Measurements from ENCODE around the gene OLFML1.

OLFML1 gene

GRCh38 chr11:7530013-7530640 lies 44.8 kb downstream of the OLFML1 start:
- DNase-seq (ENCODE audit: extremely low read depth in 1 of 2, low read depth in 1 of 2): no peak

- DNase-seq (ENCODE audit: extremely low read depth in 1 of 2, low read depth in 1 of 2): no peak
These were observed 45.7 kb downstream of the OLFML1 start for GRCh38 chr11:7531011-7531410.

- DNase-seq (ENCODE audit: extremely low read depth in 1 of 2, low read depth in 1 of 2): no peak
These were observed 47.3 kb downstream of the OLFML1 start for GRCh38 chr11:7532405-7533145.

- DNase-seq (ENCODE audit: extremely low read depth in 1 of 2, low read depth in 1 of 2): no peak
These were observed 48.1 kb downstream of the OLFML1 start for GRCh38 chr11:7533199-7534041.

- DNase-seq (ENCODE audit: extremely low read depth in 1 of 2, low read depth in 1 of 2): no peak
These were observed 48.7 kb downstream of the OLFML1 start for GRCh38 chr11:7534042-7534378.

GRCh38 chr11:7536100-7536499 lies 50.8 kb downstream of the OLFML1 start:
- DNase-seq (ENCODE audit: extremely low read depth in 1 of 2, low read depth in 1 of 2): no peak

GRCh38 chr11:7537265-7537664 lies 52.0 kb downstream of the OLFML1 start:
- no peak for DNase-seq (ENCODE audit: extremely low read depth in 1 of 2, low read depth in 1 of 2)

GRCh38 chr11:7538031-7538430 lies 52.7 kb downstream of the OLFML1 start:
- DNase-seq (ENCODE audit: extremely low read depth in 1 of 2, low read depth in 1 of 2): no peak

GRCh38 chr11:7538466-7539454 lies 53.5 kb downstream of the OLFML1 start:
- DNase-seq (ENCODE audit: extremely low read depth in 1 of 2, low read depth in 1 of 2): no peak

GRCh38 chr11:7540830-7541555 lies 55.7 kb downstream of the OLFML1 start:
- DNase-seq (ENCODE audit: extremely low read depth in 1 of 2, low read depth in 1 of 2): no peak

- DNase-seq (ENCODE audit: extremely low read depth in 1 of 2, low read depth in 1 of 2): no peak
These were observed 58.0 kb downstream of the OLFML1 start for GRCh38 chr11:7543302-7543701.

- no peak for DNase-seq (ENCODE audit: extremely low read depth in 1 of 2, low read depth in 1 of 2)
These were observed 58.7 kb downstream of the OLFML1 start for GRCh38 chr11:7544021-7544420.

GRCh38 chr11:7545611-7546010 lies 60.3 kb downstream of the OLFML1 start:
- no peak for DNase-seq (ENCODE audit: extremely low read depth in 1 of 2, low read depth in 1 of 2)

- DNase-seq (ENCODE audit: extremely low read depth in 1 of 2, low read depth in 1 of 2): no peak
These were observed 61.1 kb downstream of the OLFML1 start for GRCh38 chr11:7546324-7546791.

GRCh38 chr11:7547687-7548086 lies 62.4 kb downstream of the OLFML1 start:
- DNase-seq (ENCODE audit: extremely low read depth in 1 of 2, low read depth in 1 of 2): no peak

GRCh38 chr11:7548659-7549274 lies 63.5 kb downstream of the OLFML1 start:
- no peak for DNase-seq (ENCODE audit: extremely low read depth in 1 of 2, low read depth in 1 of 2)

GRCh38 chr11:7549681-7550080 lies 64.4 kb downstream of the OLFML1 start:
- no peak for DNase-seq (ENCODE audit: extremely low read depth in 1 of 2, low read depth in 1 of 2)

- DNase-seq (ENCODE audit: extremely low read depth in 1 of 2, low read depth in 1 of 2): no peak
These were observed 66.3 kb downstream of the OLFML1 start for GRCh38 chr11:7551571-7551970.

GRCh38 chr11:7552666-7553065 lies 67.4 kb downstream of the OLFML1 start:
- no peak for DNase-seq (ENCODE audit: extremely low read depth in 1 of 2, low read depth in 1 of 2)

Data from activated CD8-positive, alpha-beta memory T cell treated with anti-CD3 and anti-CD28 coated beads for 1 hour (primary cell).